Activated T-helper 2 cell treated with anti-CD3 and anti-CD28 coated beads, Interferon-gamma antibody, Interleukin-2, Interleukin-4, amounts not matched to agents 10 μg/mL and 5 μg/mL and 100 μg/mL, durations not matched to agents 14 hours and 24 hours and 36 hours (primary cell): ENCODE results near the gene OIP5. TPM values are rescaled to one million over a fixed set of nuclear protein-coding genes. Genes with fewer than 3 reads are reported as not detected.
"Not testable (repeated sequence)": the region's sequence is repeated elsewhere in the genome, so short reads cannot be mapped to it uniquely, and the experiment has no call there.

Source experiments
- DNase-seq: peaks from one replicate; pipeline ENCODE4 v3.0.0; 2021; ENCODE audit warnings: low spot score
- H3K27ac Mint-ChIP-seq: one replicate; pipeline ENCODE4 v1.8.0; 2021; ENCODE audit warnings: mixed read lengths
- H3K27me3 Mint-ChIP-seq: one replicate; pipeline ENCODE4 v1.8.0; 2021; ENCODE audit warnings: low read depth, mixed read lengths
- H3K36me3 Mint-ChIP-seq: one replicate; pipeline ENCODE4 v1.8.0; 2021; ENCODE audit warnings: low read depth, mixed read lengths
- H3K4me1 Mint-ChIP-seq: one replicate; pipeline ENCODE4 v1.8.0; 2021; ENCODE audit warnings: low read depth, mixed read lengths
- H3K4me3 Mint-ChIP-seq: one replicate; pipeline ENCODE4 v1.8.0; 2021; ENCODE audit warnings: low read depth, mild to moderate bottlenecking, moderate library complexity, mixed read lengths
- H3K9me3 Mint-ChIP-seq: one replicate; pipeline ENCODE4 v1.8.0; 2021; ENCODE audit warnings: mixed read lengths
- intact Hi-C: fragments of 100-400 bp; cut with micrococcal nuclease; formaldehyde crosslinking; loops from one replicate; pipeline ENCODE4 v1.15.1; 2023
- total RNA-seq: library from RNA; stranded (reverse); gene quantifications from 2 replicates; pipeline ENCODE4 v1.2.3, GENCODE V29; 2022

Gene OIP5
- total RNA-seq, 1 donor from 2014 or later: 16.1 TPM

- H3K36me3 Mint-ChIP-seq: peaks cover 43% of the 10 kb centered on the region
- no peaks in the 10 kb centered on the region for H3K9me3 Mint-ChIP-seq
- DNase-seq: no peak
- H3K4me1 Mint-ChIP-seq: peaks cover 8% of the 10 kb centered on the region
- intact Hi-C loops: no loop called here
- H3K27me3 Mint-ChIP-seq: no peaks in the 10 kb centered on the region
- H3K4me3 Mint-ChIP-seq: no peak overlapping the region
- no peak overlapping the region for H3K27ac Mint-ChIP-seq
Measured at GRCh38 chr15:41278319-41278718, 54.1 kb downstream of the OIP5 start.

DNA sequence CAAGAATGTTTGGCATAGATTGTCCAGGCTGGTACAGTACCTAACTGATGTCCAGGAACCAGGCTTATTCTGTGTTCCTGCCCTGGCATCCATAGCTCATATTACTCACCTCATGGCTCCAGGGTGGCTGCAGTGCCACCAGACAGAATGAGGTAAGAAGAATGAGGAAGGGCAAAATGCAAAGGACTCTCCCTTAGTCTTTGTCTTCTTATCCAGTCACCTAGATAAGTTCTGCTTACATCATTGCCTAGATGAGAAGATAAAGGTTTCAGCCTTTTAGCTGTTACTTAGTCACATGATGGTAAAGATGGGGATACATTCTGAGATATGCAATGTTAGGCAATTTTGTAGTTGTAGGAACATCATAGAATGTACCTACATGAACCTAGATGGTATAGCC, 55.6 kb downstream of the OIP5 start:
- Mint-ChIP-seq H3K36me3 (peaks cover 37% of the 10 kb centered on the region), H3K4me1 (no peaks in the 10 kb centered on the region), H3K27me3 (no peaks in the 10 kb centered on the region), H3K9me3 (no peaks in the 10 kb centered on the region), H3K4me3 (no peak overlapping the region), H3K27ac (no peak overlapping the region)
- intact Hi-C loops: no loop called here
- no peak for DNase-seq

GRCh38 chr15:41269887-41270286, 62.5 kb downstream of the OIP5 start:
- Mint-ChIP-seq H3K27me3 (no peaks in the 10 kb centered on the region), H3K4me1 (no peaks in the 10 kb centered on the region), H3K36me3 (peaks cover 26% of the 10 kb centered on the region), H3K4me3 (no peak overlapping the region), H3K27ac (no peak overlapping the region), H3K9me3 (no peaks in the 10 kb centered on the region)
- intact Hi-C loops: no loop called here
- DNase-seq: no peak

GRCh38 chr15:41263891-41264351, 68.5 kb downstream of the OIP5 start:
- Mint-ChIP-seq H3K27me3 (no peaks in the 10 kb centered on the region), H3K27ac (no peak overlapping the region), H3K36me3 (peaks cover 17% of the 10 kb centered on the region), H3K9me3 (no peaks in the 10 kb centered on the region), H3K4me1 (no peaks in the 10 kb centered on the region), H3K4me3 (no peak overlapping the region)
- DNase-seq: no peak
- intact Hi-C loops: no loop called here

GRCh38 chr15:41262571-41262970, 69.8 kb downstream of the OIP5 start:
- Mint-ChIP-seq H3K4me1 (no peaks in the 10 kb centered on the region), H3K27ac (no peak overlapping the region), H3K9me3 (no peaks in the 10 kb centered on the region), H3K4me3 (no peak overlapping the region), H3K36me3 (peaks cover 24% of the 10 kb centered on the region), H3K27me3 (no peaks in the 10 kb centered on the region)
- intact Hi-C loops: no loop called here
- DNase-seq: no peak

- H3K9me3 Mint-ChIP-seq, H3K27ac Mint-ChIP-seq, H3K27me3 Mint-ChIP-seq, intact Hi-C loops, DNase-seq, H3K4me3 Mint-ChIP-seq, H3K4me1 Mint-ChIP-seq: not testable (repeated sequence)
- peaks cover 17% of the 10 kb centered on the region for H3K36me3 Mint-ChIP-seq
Measured at GRCh38 chr15:41260924-41261323, 71.5 kb downstream of the OIP5 start.

DNA sequence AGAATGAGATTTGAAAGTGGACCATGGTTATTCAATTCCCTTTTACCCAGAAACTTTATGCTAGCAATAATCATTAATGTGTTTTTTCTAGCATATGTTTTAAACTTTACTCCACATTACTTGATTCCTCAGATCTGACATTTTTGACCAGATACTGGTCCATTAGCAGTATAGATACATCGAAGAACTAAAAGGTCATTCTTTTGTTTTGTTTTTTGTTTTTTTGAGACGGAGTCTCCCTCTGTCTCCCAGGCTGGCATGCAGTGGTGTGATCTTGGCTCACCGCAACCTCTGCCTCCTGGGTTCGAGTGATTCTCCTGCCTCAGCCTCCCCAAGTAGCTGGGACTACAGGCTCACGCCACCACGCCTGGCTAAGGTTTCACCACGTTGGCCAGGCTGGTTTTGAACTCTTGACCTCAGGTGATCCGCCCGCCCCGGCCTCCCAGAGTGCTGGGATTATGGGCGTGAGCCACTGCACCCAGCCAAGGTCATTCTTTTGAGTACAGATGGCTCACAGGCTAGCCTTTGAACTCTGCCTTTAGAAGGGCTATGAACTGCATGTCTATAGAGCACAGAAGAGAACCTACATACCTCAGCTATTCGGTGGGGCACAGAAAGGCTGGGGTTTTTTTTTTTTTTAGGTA, 72.7 kb downstream of the OIP5 start:
- H3K27ac Mint-ChIP-seq: no peak overlapping the region
- intact Hi-C loops: no loop called here
- H3K9me3 Mint-ChIP-seq: no peaks in the 10 kb centered on the region

More for the DNA sequence above, 72.7 kb downstream of the OIP5 start:
- Mint-ChIP-seq H3K4me3 (no peak overlapping the region), H3K4me1 (no peaks in the 10 kb centered on the region), H3K27me3 (no peaks in the 10 kb centered on the region), H3K36me3 (peaks cover 14% of the 10 kb centered on the region)
- DNase-seq: no peak

Other genes starting within 250 kb of the OIP5 start
- 33.2 and 35.2 TPM in 2 replicates for gene INO80, start 216.3 kb downstream of the OIP5 start, total RNA-seq
- not detected in 2 replicates for gene EXD1, start 101.8 kb downstream of the OIP5 start, total RNA-seq
- 58.3 and 58.6 TPM in 2 replicates for gene CHP1, start 101.3 kb downstream of the OIP5 start, total RNA-seq
- gene NUSAP1, start 290 bp upstream of the OIP5 start, total RNA-seq: 139 and 154 TPM in 2 replicates
- 27.3 and 27.6 TPM in 2 replicates for gene NDUFAF1, start 69.9 kb upstream of the OIP5 start, total RNA-seq
- 40.1 and 40.7 TPM in 2 replicates for gene RTF1, start 84.5 kb upstream of the OIP5 start, total RNA-seq
- gene ITPKA, start 161.3 kb upstream of the OIP5 start, total RNA-seq: 4.7 and 5.7 TPM in 2 replicates
- 0.18 and 0.25 TPM in 2 replicates for gene LTK, start 181.2 kb upstream of the OIP5 start, total RNA-seq
- gene RPAP1, start 211.7 kb upstream of the OIP5 start, total RNA-seq: 60.1 and 66.6 TPM in 2 replicates
- 4.0 and 6.8 TPM in 2 replicates for gene TYRO3, start 226.6 kb upstream of the OIP5 start, total RNA-seq